DND-41 (cell line): Measurements from ENCODE around the gene EFEMP2.

ENCODE experiments used
- CTCF ChIP-seq: IDR thresholded peaks from 2 replicates; pipeline ENCODE4 v1.5.1; 2012; ENCODE audit warnings: borderline replicate concordance, low read length, moderate library complexity, mild to moderate bottlenecking; ENCODE audit not compliant: poor library complexity, severe bottlenecking; ENCODE audit errors: extremely low read depth
- EZH2 ChIP-seq: IDR thresholded peaks from 3 replicates; pipeline ENCODE4 v1.6.1; 2012; ENCODE audit warnings: borderline replicate concordance, low read depth, mild to moderate bottlenecking, moderate library complexity, low read length, inconsistent platforms; ENCODE audit not compliant: severe bottlenecking

- TF ChIP-seq CTCF: no peak
- TF ChIP-seq EZH2: no peak
Measured at GRCh38 chr11:65868076-65868667, 4.4 kb downstream of the EFEMP2 start.
